ENCODE data around the gene CAVIN3. TPM values are rescaled to one million over a fixed set of nuclear protein-coding genes. Genes with fewer than 3 reads are reported as not detected.

The CAVIN3 gene
- total RNA-seq, 1 donor from 2014 or later: 36.3 TPM

DNA sequence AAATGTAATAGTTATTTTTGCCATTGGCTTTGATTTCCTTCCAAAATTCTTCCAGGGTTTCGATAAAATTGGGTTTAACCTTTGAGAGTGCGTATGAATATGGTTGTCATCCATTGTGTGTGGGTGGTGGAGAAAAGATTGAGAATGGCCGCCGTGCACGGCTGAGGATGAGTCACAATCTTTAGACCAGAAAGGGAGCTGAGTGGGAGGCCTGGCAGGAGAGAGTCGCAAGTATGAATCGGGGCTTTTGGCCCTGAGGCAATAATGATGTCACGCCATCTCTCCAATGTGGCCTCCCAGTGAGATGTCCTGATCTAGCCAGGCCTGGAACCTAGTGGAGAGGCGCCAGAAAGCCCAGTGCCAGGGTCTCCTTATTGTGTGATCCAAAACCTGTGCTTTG is 36.9 kb upstream of the CAVIN3 start:
- DNase-seq (no peak), ATAC-seq (peak; percentile 32 to 39)
- H3K4me1 ChIP-seq: no peaks in the 10 kb centered on the region
- H3K36me3 ChIP-seq: no peaks in the 10 kb centered on the region
- intact Hi-C loops (cut with DNase I): loop anchor here (10.0 kb wide), 1 partner anchor 332 kb away; no protein-coding TSS in a partner anchor
- H3K9me3 ChIP-seq: no peaks in the 10 kb centered on the region
- no peak overlapping the region for H3K4me3 ChIP-seq
- no peaks in the 10 kb centered on the region for H3K27me3 ChIP-seq (ENCODE audit: low read depth)
- no peak overlapping the region for H3K27ac ChIP-seq
- TF ChIP-seq, protein P1, sequence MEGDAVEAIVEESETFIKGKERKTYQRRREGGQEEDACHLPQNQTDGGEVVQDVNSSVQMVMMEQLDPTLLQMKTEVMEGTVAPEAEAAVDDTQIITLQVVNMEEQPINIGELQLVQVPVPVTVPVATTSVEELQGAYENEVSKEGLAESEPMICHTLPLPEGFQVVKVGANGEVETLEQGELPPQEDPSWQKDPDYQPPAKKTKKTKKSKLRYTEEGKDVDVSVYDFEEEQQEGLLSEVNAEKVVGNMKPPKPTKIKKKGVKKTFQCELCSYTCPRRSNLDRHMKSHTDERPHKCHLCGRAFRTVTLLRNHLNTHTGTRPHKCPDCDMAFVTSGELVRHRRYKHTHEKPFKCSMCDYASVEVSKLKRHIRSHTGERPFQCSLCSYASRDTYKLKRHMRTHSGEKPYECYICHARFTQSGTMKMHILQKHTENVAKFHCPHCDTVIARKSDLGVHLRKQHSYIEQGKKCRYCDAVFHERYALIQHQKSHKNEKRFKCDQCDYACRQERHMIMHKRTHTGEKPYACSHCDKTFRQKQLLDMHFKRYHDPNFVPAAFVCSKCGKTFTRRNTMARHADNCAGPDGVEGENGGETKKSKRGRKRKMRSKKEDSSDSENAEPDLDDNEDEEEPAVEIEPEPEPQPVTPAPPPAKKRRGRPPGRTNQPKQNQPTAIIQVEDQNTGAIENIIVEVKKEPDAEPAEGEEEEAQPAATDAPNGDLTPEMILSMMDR (IDR thresholded peaks at IDR 0.05): no peak

DNA sequence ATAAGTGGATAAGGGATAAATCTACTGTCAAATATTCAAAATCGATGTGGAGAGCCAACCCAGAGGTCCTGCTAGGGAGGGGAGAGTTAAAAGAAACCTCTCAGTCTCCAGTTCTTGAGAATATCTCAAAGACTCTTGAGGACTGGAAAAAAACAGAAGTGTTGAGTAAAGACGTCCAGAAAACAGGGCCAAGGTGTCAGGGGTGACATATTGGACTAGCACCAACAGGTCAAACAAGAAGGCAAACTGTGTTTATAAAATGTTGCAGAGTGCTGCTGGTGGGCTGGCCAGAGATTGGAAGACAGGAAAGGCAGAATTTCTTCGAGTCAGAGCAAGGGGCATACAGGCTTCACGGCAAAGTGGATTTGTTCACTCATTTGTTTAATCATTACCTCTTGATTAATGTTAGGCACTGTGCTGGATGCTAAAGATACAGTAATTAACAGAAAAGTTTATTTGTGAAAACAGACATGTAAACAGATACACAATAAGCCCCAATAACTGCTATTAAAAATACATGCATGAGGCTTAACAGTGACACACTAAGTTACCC is 36.3 kb upstream of the CAVIN3 start:
- TF ChIP-seq, protein P1 (IDR thresholded peaks at IDR 0.05): no peak
- H3K27me3 ChIP-seq (ENCODE audit: low read depth): no peaks in the 10 kb centered on the region

DNA sequence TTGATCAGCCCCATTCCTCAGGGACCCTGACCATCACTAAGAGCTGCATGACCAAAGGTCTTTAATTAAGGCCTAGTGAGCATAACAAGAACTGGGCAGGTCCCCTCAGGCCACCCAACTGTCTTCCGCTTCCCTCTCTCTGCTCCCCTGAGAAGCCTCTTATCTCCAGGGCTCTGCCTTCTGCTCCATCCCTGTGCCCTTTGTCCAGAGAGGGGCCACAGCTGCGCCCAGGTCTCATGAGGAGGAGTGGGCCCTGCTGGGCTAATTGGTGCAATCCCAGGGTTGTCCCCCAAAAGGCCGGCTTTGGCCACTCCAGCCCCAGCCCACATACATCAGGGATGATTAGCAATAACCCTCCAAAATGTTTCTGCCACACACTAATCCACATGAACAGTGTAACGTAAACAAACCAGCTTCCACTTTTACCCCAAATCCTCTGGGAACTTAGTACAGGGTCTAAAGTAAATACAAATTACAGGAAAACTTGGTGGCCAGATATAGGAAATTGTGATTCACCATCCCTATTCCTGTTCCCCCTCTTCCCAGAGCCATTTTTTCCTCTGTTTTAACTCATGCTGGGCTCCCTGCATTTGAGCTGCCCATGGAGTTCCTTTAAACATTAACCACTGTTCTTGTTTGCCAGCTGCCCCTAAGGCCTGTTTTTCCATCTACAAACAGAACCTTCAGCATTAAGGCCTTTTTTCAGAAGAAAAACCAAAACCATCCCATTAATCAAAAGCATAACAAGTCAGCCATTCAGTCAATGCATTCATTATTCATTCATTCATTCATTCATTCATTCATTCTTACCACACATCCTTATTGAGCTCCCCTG is 34.6 kb upstream of the CAVIN3 start:
- ATAC-seq (no peak), DNase-seq (no peak)
- intact Hi-C loops (cut with DNase I): loop anchor here (10.0 kb wide), 1 partner anchor 330 kb away; no protein-coding TSS in a partner anchor
- Histone ChIP-seq H3K36me3 (no peaks in the 10 kb centered on the region), H3K27ac (no peak overlapping the region), H3K4me1 (no peaks in the 10 kb centered on the region), H3K4me3 (no peak overlapping the region), H3K9me3 (no peaks in the 10 kb centered on the region), H3K27me3 (ENCODE audit: low read depth) (no peaks in the 10 kb centered on the region)
- TF ChIP-seq, protein P1 (IDR thresholded peaks at IDR 0.05): no peak

More for the DNA sequence above, 36.3 kb upstream of the CAVIN3 start:
- Histone ChIP-seq H3K9me3 (no peaks in the 10 kb centered on the region), H3K36me3 (no peaks in the 10 kb centered on the region), H3K27ac (no peak overlapping the region), H3K4me1 (no peaks in the 10 kb centered on the region), H3K4me3 (no peak overlapping the region)
- ATAC-seq (peak in 1 of 2 donors; percentile 57), DNase-seq (no peak)
- intact Hi-C loops (cut with DNase I): loop anchor here (10.0 kb wide), 1 partner anchor 332 kb away; no protein-coding TSS in a partner anchor

DNA sequence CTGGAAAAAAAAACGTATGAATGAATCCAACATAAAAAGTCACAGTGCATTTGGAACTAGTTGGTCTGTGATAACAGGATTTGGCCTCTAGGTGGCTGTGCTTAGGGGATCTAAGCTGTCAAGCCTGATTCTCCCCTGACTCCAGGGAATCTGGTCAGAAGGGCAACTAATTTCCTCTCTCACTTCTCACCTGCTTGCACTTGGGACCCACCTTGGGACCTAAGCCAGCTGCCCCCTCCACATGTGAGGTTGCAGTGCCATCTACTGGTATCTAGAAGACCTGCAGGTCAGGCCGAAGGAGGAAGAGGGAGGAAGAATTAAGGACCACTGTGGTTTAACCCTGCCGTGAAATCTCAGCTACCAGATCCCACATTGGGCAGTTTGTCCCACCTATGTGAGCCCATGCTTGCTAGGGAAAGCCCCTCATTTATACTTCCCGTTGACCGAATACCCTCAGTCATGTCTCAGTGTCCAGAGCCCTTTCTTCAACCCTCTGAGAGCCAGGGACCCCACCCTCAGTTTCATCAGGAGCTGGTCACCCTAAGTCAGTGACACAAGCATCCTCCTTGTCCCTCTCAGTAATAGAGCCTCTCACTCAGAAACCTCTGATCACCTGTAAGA is 33.2 kb upstream of the CAVIN3 start:
- TF ChIP-seq, protein P1 (IDR thresholded peaks at IDR 0.05): peak; percentile 95
- Histone ChIP-seq H3K4me1 (no peaks in the 10 kb centered on the region), H3K9me3 (no peaks in the 10 kb centered on the region), H3K27ac (no peak overlapping the region), H3K36me3 (no peaks in the 10 kb centered on the region), H3K27me3 (ENCODE audit: low read depth) (no peaks in the 10 kb centered on the region), H3K4me3 (no peak overlapping the region)
- DNase-seq (peak; percentile 60), ATAC-seq (peak; percentile 81 to 88)
- intact Hi-C loops (cut with DNase I): loop anchor here (10.0 kb wide), 1 partner anchor 329 kb away; no protein-coding TSS in a partner anchor

DNA sequence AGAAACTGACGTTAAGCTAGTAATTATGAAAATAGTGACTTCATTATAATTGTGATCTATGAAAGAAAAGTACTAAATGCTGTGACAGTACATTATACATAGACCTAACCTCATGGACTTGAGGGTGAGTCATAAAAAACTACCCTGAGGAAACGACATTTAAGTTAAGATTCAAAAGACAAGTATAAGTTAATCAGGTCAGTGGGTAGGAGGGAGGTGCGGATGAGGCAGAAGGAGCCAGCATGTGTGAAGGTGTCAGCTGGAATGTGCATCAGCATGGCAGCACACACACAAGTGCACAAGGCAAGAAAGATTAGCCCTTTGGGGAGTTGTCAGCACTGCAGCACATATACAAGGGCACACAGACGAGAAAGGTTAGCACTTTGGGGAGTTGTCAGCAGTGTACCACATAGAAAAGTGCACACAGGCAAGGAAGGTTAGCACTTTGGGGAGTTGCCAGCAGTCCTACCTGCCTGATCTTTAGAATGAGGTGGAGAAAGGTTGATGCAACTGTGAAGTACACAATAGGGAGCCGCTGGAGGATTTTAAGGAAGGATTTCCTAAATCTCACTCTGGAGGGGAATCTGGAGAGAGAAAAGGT is 31.6 kb upstream of the CAVIN3 start:
- intact Hi-C loops (cut with DNase I): loop anchor here (10.0 kb wide), 1 partner anchor 327 kb away; no protein-coding TSS in a partner anchor
- TF ChIP-seq, protein P1 (IDR thresholded peaks at IDR 0.05): no peak
- Histone ChIP-seq H3K9me3 (no peaks in the 10 kb centered on the region), H3K27ac (no peak overlapping the region), H3K27me3 (ENCODE audit: low read depth) (no peaks in the 10 kb centered on the region), H3K4me3 (no peak overlapping the region), H3K4me1 (no peaks in the 10 kb centered on the region), H3K36me3 (no peaks in the 10 kb centered on the region)
- DNase-seq (no peak), ATAC-seq (no peak)

All from lower lobe of right lung (tissue), 2 donors.